Endothelial cell of umbilical vein (primary cell): ENCODE measurements around the gene HOXA3.
A peak's percentile ranks its signal among the peaks of the same experiment; 100 is the strongest.

Experiments used
- CTCF ChIP-seq, 2 donors: IDR thresholded peaks; 1 replicate in 1 of 2; 2 replicates in 1 of 2; pipeline ENCODE4 v1.5.1; 2011; ENCODE audit warnings: low read length in 2 of 2, mild to moderate bottlenecking in 2 of 2, moderate library complexity in 2 of 2, control low read depth in 1 of 2, inconsistent platforms in 1 of 2, low read depth in 1 of 2; ENCODE audit not compliant: insufficient read depth in 1 of 2; ENCODE audit errors: extremely low read depth in 1 of 2
- EZH2 ChIP-seq: IDR thresholded peaks from 2 replicates; pipeline ENCODE4 v1.6.1; 2012; ENCODE audit warnings: borderline replicate concordance, low read depth, mild to moderate bottlenecking, moderate library complexity, low read length, inconsistent platforms; ENCODE audit not compliant: severe bottlenecking
- POLR2A ChIP-seq: IDR thresholded peaks from 2 replicates; pipeline ENCODE4 v1.6.1; 2012; ENCODE audit warnings: low read depth, mild to moderate bottlenecking, control low read depth, low read length
- POLR2AphosphoS5 ChIP-seq: IDR thresholded peaks from 2 replicates; pipeline ENCODE4 v1.6.1; 2012; ENCODE audit warnings: low read depth, mild to moderate bottlenecking, control low read depth, low read length, moderate library complexity; ENCODE audit not compliant: insufficient read depth

DNA sequence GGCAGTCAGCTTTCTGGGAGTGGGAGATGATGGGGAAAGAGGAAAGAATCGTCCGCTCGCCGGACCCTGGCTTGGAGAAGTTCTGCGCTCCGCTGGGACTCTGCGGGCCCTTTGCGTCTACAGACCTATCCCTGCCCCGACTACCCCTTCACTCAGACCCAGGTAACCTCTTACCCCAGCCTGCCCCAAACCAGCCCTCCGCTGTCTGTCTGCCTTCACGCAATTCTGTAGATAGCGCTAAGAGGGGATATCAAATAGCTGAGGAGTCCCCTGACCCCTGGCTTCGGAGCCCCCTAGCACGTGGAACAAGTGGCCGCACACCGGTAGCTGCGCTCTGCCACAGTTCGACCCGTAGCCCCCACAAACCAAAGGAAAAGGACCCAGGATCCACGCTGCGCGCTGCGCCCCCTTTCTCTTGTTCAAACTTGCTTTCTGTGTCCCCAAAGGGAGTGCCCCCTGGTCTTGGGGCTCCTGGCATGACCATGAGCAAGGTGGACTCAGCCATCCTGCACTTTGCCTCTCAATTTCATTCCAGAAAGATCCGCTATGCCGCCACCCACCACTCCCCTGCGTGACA is 28.8 kb downstream of the HOXA3 start:
- TF ChIP-seq CTCF (IDR thresholded peaks at IDR 0.05; ENCODE audit: extremely low read depth in 1 of 2, insufficient read depth in 1 of 2, low read depth in 1 of 2, low read length in 2 of 2) (no peak), POLR2A (peak; percentile 50), EZH2 (no peak), POLR2AphosphoS5 (no peak)
